GM21390 (cell line): Measurements from ENCODE around the gene ALPP.
"Not testable (repeated sequence)": the region's sequence is repeated elsewhere in the genome, so short reads cannot be mapped to it uniquely, and the experiment has no call there.

ENCODE experiments used
- ATAC-seq: cut with Tn5 transposase; IDR thresholded peaks from one replicate; pipeline ENCODE4 v1.9.1; 2021; ENCODE audit not compliant: unreplicated experiment

ALPP gene

GRCh38 chr2:232400256-232401015 is 21.9 kb downstream of the ALPP start:
- no peak for ATAC-seq

GRCh38 chr2:232402518-232402917 is 24.0 kb downstream of the ALPP start:
- no peak for ATAC-seq

- ATAC-seq: no peak
Measured at GRCh38 chr2:232405943-232406510, 27.5 kb downstream of the ALPP start.

- ATAC-seq: no peak
Measured at GRCh38 chr2:232406556-232407310, 28.2 kb downstream of the ALPP start, which contains the start of gene ALPG. Gene ALPG (plus strand): TSS chr2:232406844. CDS start chr2:232406895, 51 bp downstream.

GRCh38 chr2:232407428-232408150 is 29.0 kb downstream of the ALPP start:
- not testable (repeated sequence) for ATAC-seq

- ATAC-seq: not testable (repeated sequence)
Measured at GRCh38 chr2:232408269-232408668, 29.7 kb downstream of the ALPP start.

GRCh38 chr2:232409617-232410016 is 31.1 kb downstream of the ALPP start:
- ATAC-seq: not testable (repeated sequence)

- no peak for ATAC-seq
Measured at GRCh38 chr2:232410238-232410900, 31.8 kb downstream of the ALPP start.

GRCh38 chr2:232411901-232412629 is 33.5 kb downstream of the ALPP start:
- ATAC-seq: no peak

- no peak for ATAC-seq
Measured at GRCh38 chr2:232412986-232413385, 34.4 kb downstream of the ALPP start.

- ATAC-seq: no peak
Measured at GRCh38 chr2:232415138-232415690, 36.7 kb downstream of the ALPP start.

GRCh38 chr2:232415736-232416520 is 37.4 kb downstream of the ALPP start:
- no peak for ATAC-seq

- ATAC-seq: no peak
Measured at GRCh38 chr2:232416521-232417470, 38.2 kb downstream of the ALPP start.

GRCh38 chr2:232417489-232417888 is 38.9 kb downstream of the ALPP start:
- ATAC-seq: no peak

GRCh38 chr2:232418056-232418455 is 39.5 kb downstream of the ALPP start:
- ATAC-seq: no peak

GRCh38 chr2:232418466-232419244 is 40.1 kb downstream of the ALPP start:
- ATAC-seq: no peak
